Activated naive CD8-positive, alpha-beta T cell treated with anti-CD3 and anti-CD28 coated beads for 36 hours (primary cell): ENCODE measurements around the gene RORB. TPM values are rescaled to one million over a fixed set of nuclear protein-coding genes. Genes with fewer than 3 reads are reported as not detected.

Experiments
- DNase-seq: peaks from one replicate; pipeline ENCODE4 v3.0.0; 2021
- H3K27ac Mint-ChIP-seq: one replicate; pipeline ENCODE4 v1.8.0; 2022; ENCODE audit warnings: mild to moderate bottlenecking, moderate library complexity, mixed read lengths
- H3K27me3 Mint-ChIP-seq: one replicate; pipeline ENCODE4 v1.8.0; 2022; ENCODE audit warnings: mild to moderate bottlenecking, mixed read lengths
- H3K36me3 Mint-ChIP-seq: one replicate; pipeline ENCODE4 v1.8.0; 2021; ENCODE audit warnings: mild to moderate bottlenecking, mixed read lengths
- H3K4me1 Mint-ChIP-seq: one replicate; pipeline ENCODE4 v1.8.0; 2021; ENCODE audit warnings: mixed read lengths
- H3K4me3 Mint-ChIP-seq: one replicate; pipeline ENCODE4 v1.8.0; 2022; ENCODE audit warnings: mild to moderate bottlenecking, moderate library complexity, mixed read lengths
- H3K9me3 Mint-ChIP-seq: one replicate; pipeline ENCODE4 v1.8.0; 2022; ENCODE audit warnings: mixed read lengths
- total RNA-seq, 2 experiments: library from RNA; stranded (reverse); gene quantifications; one replicate each; pipeline ENCODE4 v1.2.3, GENCODE V29; 2021

The RORB gene
- total RNA-seq: under 1 TPM; 0.02 to 0.04 TPM

- Mint-ChIP-seq H3K4me3 (peak within 1 kb of the TSS; percentile 91), H3K27me3 (peaks cover 69% of the 10 kb centered on the region), H3K36me3 (no peaks in the 10 kb centered on the region), H3K27ac (no peak within 1 kb of the TSS), H3K4me1 (peaks cover 29% of the 10 kb centered on the region), H3K9me3 (peaks cover 1% of the 10 kb centered on the region)
- DNase-seq: peak; percentile 41
Observed at GRCh38 chr9:74496819-74497747, at the start of gene RORB. TSS of gene RORB (plus strand) at chr9:74497335. CDS start at chr9:74497977, 642 bp downstream.

DNA sequence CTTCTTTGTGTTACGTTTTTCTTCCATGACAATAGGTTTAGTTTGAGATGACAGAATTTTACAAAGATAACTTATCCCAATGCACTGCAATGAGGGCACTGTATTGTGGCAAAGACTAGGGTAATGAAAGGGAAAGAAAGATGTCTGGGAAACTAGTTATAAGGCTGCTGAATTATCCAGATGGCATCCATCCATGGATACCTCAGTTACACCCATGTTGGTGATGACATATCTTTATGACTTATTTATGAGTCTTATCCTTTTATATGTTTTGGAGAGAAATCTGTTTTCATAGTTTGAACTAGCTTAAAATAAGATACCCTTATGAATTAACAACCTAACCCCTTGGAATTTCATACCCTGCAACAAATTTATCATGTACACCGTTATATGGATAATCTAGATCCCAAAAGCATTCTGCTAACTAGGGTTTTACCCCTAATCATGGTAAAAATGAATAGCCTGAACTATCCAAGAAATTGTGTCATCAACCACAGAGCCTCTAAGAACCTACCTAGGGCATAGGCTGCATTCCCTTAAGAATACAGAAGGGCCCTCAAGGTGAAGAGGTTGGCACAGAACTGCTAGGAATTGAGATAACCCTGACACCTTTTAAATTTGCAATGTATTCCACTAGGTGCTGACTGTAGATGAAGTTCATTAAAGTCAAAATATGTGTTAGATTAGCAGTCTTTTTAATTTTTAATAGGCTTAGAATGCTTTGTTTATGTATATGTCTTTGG, 49.5 kb upstream of the RORB start:
- H3K9me3 Mint-ChIP-seq: peaks cover 9% of the 10 kb centered on the region
- H3K4me3 Mint-ChIP-seq: no peak overlapping the region
- no peak for DNase-seq
- H3K27me3 Mint-ChIP-seq: peaks cover 11% of the 10 kb centered on the region
- no peak overlapping the region for H3K27ac Mint-ChIP-seq
- no peaks in the 10 kb centered on the region for H3K4me1 Mint-ChIP-seq
- H3K36me3 Mint-ChIP-seq: no peaks in the 10 kb centered on the region

- Mint-ChIP-seq H3K9me3 (peaks cover 9% of the 10 kb centered on the region), H3K27ac (no peak overlapping the region), H3K4me3 (no peak overlapping the region)
Observed at GRCh38 chr9:74449060-74449459, 48.1 kb upstream of the RORB start.

GRCh38 chr9:74458832-74459231, 38.3 kb upstream of the RORB start:
- H3K9me3 Mint-ChIP-seq: no peaks in the 10 kb centered on the region
- H3K27me3 Mint-ChIP-seq: no peaks in the 10 kb centered on the region
- no peak overlapping the region for H3K4me3 Mint-ChIP-seq
- H3K4me1 Mint-ChIP-seq: no peaks in the 10 kb centered on the region
- no peaks in the 10 kb centered on the region for H3K36me3 Mint-ChIP-seq
- no peak overlapping the region for H3K27ac Mint-ChIP-seq
- no peak for DNase-seq

More at GRCh38 chr9:74449060-74449459, 48.1 kb upstream of the RORB start:
- Mint-ChIP-seq H3K4me1 (no peaks in the 10 kb centered on the region), H3K36me3 (no peaks in the 10 kb centered on the region), H3K27me3 (peaks cover 11% of the 10 kb centered on the region)
- no peak for DNase-seq

DNA sequence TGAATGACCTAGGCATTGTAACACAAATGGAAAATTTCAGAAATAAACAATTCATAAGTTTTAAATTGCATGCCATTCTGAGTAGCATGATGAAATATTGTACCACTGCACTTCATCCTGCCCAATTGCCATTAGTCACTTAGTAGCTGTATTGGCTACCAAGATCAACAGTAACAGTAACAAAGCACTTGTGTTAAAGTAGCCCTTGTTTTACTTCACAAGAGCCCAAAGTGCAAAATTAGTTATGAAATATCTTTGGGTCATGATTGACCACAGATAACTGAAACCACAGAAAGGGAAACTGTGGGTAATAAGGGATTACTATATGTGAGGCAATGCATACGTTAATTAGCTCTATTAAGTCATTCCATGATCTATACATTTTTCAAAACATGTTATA, 33.3 kb upstream of the RORB start:
- H3K36me3 Mint-ChIP-seq: no peaks in the 10 kb centered on the region
- no peak for DNase-seq
- H3K27ac Mint-ChIP-seq: no peak overlapping the region
- H3K4me3 Mint-ChIP-seq: no peak overlapping the region
- no peaks in the 10 kb centered on the region for H3K9me3 Mint-ChIP-seq
- H3K4me1 Mint-ChIP-seq: no peaks in the 10 kb centered on the region
- no peaks in the 10 kb centered on the region for H3K27me3 Mint-ChIP-seq

- no peaks in the 10 kb centered on the region for H3K36me3 Mint-ChIP-seq
- H3K4me3 Mint-ChIP-seq: no peak overlapping the region
- H3K27me3 Mint-ChIP-seq: no peaks in the 10 kb centered on the region
- H3K9me3 Mint-ChIP-seq: no peaks in the 10 kb centered on the region
- H3K4me1 Mint-ChIP-seq: no peaks in the 10 kb centered on the region
- no peak for DNase-seq
- H3K27ac Mint-ChIP-seq: no peak overlapping the region
Observed at GRCh38 chr9:74478606-74479005, 18.5 kb upstream of the RORB start.

DNA sequence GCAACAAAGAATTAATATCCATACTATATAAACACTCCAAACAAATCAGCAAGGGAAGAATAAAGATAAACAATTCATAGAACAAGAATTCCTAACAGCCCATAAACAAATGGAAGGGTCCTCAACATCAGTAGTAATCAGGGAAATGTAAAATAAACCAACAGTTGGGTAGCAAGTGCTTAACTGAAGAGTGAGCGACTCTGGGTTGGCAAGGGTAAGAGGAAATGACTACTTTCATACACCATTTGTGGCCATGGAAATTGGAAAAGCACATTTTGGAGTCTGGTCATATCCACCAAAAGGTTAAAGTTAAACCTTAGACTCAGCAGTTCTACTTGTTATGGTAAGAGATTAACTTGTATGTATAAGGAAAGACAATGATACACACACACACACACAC, 17.4 kb upstream of the RORB start:
- no peak for DNase-seq
- H3K9me3 Mint-ChIP-seq: no peaks in the 10 kb centered on the region
- no peak overlapping the region for H3K27ac Mint-ChIP-seq
- no peak overlapping the region for H3K4me3 Mint-ChIP-seq
- no peaks in the 10 kb centered on the region for H3K36me3 Mint-ChIP-seq
- no peaks in the 10 kb centered on the region for H3K4me1 Mint-ChIP-seq
- H3K27me3 Mint-ChIP-seq: no peaks in the 10 kb centered on the region

- Mint-ChIP-seq H3K4me1 (no peaks in the 10 kb centered on the region), H3K36me3 (no peaks in the 10 kb centered on the region), H3K4me3 (no peak overlapping the region), H3K27ac (no peak overlapping the region), H3K9me3 (no peaks in the 10 kb centered on the region), H3K27me3 (peaks cover 4% of the 10 kb centered on the region)
- DNase-seq: no peak
Observed at GRCh38 chr9:74487395-74487794, 9.7 kb upstream of the RORB start.

GRCh38 chr9:74493512-74493911, 3.6 kb upstream of the RORB start:
- Mint-ChIP-seq H3K27ac (no peak overlapping the region), H3K4me3 (no peak overlapping the region), H3K9me3 (peaks cover 1% of the 10 kb centered on the region), H3K36me3 (no peaks in the 10 kb centered on the region), H3K27me3 (peaks cover 39% of the 10 kb centered on the region), H3K4me1 (peaks cover 11% of the 10 kb centered on the region)
- no peak for DNase-seq

GRCh38 chr9:74494490-74494889, 2.6 kb upstream of the RORB start:
- no peak for DNase-seq
- Mint-ChIP-seq H3K27ac (no peak overlapping the region), H3K4me1 (peaks cover 17% of the 10 kb centered on the region), H3K27me3 (peaks cover 48% of the 10 kb centered on the region), H3K4me3 (no peak overlapping the region), H3K9me3 (peaks cover 1% of the 10 kb centered on the region), H3K36me3 (no peaks in the 10 kb centered on the region)

DNA sequence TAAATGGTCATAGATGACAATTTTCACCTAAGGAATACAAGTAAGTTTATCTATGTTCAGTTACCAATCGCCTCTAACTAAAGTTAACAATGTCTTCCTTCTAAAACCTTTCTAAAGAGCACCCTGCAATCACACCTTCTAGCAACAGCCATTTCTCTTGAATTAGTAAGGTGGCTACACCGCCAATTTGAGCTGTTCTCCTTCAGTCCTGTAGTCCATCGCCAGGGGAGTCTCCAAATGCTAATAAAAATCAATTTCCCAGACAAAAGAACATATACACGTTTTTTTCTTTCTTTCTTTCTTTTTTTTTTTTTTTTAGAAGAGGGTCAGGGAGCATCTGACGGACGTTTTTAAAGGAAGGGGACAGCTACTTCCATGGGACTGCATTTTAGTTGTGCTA, 729 bp upstream of the RORB start:
- Mint-ChIP-seq H3K27ac (no peak overlapping the region), H3K4me3 (peak overlapping the region; percentile 91), H3K36me3 (no peaks in the 10 kb centered on the region), H3K27me3 (peaks cover 67% of the 10 kb centered on the region), H3K4me1 (peaks cover 29% of the 10 kb centered on the region), H3K9me3 (peaks cover 1% of the 10 kb centered on the region)
- no peak for DNase-seq

DNA sequence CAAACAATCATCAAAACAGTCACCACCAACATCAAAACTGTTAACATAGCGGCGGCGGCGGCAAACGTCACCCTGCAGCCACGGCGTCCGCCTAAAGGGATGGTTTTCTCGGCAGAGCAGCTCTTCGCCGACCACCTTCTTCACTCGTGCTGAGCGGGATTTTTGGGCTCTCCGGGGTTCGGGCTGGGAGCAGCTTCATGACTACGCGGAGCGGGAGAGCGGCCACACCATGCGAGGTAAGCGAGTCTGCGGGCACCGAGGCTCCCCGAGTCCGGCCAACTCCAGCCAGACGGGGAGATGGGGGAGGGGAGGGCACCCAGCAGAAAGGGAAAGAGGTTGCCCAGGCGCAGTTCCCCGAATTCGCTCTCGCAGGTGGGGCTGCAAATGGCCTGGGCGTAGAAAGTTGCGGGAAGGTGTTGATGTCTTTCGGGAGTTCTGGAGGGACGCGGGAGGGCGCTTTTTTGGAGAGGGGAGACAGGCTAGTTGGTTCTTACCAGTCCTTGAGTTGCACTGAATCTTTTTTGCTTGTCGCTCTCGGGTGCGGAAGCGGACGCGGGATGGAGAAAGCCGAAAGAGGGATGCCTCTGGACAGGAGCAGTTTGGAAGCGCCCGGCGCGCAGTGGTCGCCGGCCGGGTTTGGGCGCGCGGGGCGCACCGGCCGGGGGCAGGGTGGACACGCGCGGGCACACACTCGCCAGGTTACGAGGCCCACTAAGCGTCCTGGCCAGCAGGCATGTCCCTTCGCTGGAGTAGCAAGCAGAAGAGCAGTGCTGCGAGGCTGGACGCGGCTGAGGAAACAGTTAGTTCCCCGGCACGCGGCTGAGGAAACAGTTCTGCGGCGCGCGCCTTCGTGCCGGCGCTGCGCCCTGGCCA, 849 bp downstream of the RORB start:
- peaks cover 1% of the 10 kb centered on the region for H3K9me3 Mint-ChIP-seq
- H3K36me3 Mint-ChIP-seq: no peaks in the 10 kb centered on the region
- H3K4me1 Mint-ChIP-seq: peaks cover 29% of the 10 kb centered on the region
- H3K27me3 Mint-ChIP-seq: peaks cover 65% of the 10 kb centered on the region
- H3K4me3 Mint-ChIP-seq: peak overlapping the region; percentile 91
- no peak overlapping the region for H3K27ac Mint-ChIP-seq
- peak; percentile 10 for DNase-seq

DNA sequence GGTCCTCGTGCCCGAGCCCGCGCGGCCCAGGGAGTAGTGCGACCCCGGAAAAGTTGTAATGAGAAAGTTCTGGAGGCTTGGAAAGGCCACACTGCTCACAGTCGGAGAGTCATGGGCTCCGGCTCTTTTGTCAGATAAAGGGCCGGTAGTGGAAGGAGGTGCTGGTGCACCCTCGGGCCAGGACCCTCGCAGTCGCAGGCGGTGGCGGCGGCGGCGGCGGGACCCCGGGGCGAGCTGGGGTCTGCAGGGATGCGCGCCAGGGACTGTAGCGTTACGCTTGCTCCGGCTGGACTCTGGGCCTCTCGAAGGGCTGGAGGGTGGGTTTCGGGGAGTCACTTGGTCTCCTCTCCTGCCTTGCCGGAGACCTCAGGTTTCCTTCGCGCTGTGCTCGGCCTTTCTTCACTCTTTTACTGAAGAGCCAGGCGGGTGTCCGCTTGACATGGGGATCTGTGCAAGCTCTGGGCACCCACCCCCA, 1.5 kb downstream of the RORB start:
- peaks cover 29% of the 10 kb centered on the region for H3K4me1 Mint-ChIP-seq
- H3K27ac Mint-ChIP-seq: no peak overlapping the region
- H3K9me3 Mint-ChIP-seq: peaks cover 1% of the 10 kb centered on the region
- no peaks in the 10 kb centered on the region for H3K36me3 Mint-ChIP-seq
- DNase-seq: peak; percentile 11
- peaks cover 71% of the 10 kb centered on the region for H3K27me3 Mint-ChIP-seq
- peak overlapping the region; percentile 67 for H3K4me3 Mint-ChIP-seq

DNA sequence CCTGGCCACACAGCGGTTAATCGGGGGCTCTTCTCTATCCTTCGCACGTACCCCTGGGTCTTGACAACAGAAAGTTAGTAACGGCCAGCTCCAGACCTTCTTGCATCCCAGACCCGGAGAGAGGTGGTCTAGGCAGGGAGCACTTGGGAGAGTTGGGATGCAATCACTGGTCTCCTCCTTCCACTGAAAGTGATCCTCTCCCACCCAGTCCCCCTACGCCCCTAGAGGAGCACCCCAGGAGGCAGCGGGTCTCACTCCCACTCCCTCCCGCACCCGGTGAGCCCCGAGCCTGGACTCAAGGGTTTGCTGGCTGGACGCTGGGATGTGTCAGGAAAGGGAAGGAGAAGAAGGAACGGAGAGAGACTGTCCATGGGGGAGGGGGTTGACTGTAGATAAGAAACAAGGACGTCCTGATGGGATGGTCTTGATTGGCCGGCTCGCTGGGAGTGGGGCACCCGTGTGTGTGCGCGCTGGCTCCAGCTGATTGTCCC, 2.0 kb downstream of the RORB start:
- DNase-seq: no peak
- Mint-ChIP-seq H3K4me3 (peak overlapping the region; percentile 67), H3K27me3 (peaks cover 71% of the 10 kb centered on the region), H3K9me3 (peaks cover 1% of the 10 kb centered on the region), H3K4me1 (peaks cover 29% of the 10 kb centered on the region), H3K36me3 (no peaks in the 10 kb centered on the region), H3K27ac (no peak overlapping the region)
